ENCODE results near the gene ARHGEF4.

- TF ChIP-seq POLR2A (IDR thresholded peaks at IDR 0.05) = no peak
- TF ChIP-seq, protein P1, sequence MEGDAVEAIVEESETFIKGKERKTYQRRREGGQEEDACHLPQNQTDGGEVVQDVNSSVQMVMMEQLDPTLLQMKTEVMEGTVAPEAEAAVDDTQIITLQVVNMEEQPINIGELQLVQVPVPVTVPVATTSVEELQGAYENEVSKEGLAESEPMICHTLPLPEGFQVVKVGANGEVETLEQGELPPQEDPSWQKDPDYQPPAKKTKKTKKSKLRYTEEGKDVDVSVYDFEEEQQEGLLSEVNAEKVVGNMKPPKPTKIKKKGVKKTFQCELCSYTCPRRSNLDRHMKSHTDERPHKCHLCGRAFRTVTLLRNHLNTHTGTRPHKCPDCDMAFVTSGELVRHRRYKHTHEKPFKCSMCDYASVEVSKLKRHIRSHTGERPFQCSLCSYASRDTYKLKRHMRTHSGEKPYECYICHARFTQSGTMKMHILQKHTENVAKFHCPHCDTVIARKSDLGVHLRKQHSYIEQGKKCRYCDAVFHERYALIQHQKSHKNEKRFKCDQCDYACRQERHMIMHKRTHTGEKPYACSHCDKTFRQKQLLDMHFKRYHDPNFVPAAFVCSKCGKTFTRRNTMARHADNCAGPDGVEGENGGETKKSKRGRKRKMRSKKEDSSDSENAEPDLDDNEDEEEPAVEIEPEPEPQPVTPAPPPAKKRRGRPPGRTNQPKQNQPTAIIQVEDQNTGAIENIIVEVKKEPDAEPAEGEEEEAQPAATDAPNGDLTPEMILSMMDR (IDR thresholded peaks at IDR 0.05) = no peak
- no peak for TF ChIP-seq POLR2AphosphoS5 (IDR thresholded peaks at IDR 0.05)
Measured at GRCh38 chr2:130831356-130831755, 5.4 kb upstream of the ARHGEF4 start.

Data from sigmoid colon (tissue), 4 donors.